ENCODE results near the gene RAMP2.
A peak's percentile ranks its signal among the peaks of the same experiment; 100 is the strongest.

Gene RAMP2, protein sequence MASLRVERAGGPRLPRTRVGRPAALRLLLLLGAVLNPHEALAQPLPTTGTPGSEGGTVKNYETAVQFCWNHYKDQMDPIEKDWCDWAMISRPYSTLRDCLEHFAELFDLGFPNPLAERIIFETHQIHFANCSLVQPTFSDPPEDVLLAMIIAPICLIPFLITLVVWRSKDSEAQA

DNA sequence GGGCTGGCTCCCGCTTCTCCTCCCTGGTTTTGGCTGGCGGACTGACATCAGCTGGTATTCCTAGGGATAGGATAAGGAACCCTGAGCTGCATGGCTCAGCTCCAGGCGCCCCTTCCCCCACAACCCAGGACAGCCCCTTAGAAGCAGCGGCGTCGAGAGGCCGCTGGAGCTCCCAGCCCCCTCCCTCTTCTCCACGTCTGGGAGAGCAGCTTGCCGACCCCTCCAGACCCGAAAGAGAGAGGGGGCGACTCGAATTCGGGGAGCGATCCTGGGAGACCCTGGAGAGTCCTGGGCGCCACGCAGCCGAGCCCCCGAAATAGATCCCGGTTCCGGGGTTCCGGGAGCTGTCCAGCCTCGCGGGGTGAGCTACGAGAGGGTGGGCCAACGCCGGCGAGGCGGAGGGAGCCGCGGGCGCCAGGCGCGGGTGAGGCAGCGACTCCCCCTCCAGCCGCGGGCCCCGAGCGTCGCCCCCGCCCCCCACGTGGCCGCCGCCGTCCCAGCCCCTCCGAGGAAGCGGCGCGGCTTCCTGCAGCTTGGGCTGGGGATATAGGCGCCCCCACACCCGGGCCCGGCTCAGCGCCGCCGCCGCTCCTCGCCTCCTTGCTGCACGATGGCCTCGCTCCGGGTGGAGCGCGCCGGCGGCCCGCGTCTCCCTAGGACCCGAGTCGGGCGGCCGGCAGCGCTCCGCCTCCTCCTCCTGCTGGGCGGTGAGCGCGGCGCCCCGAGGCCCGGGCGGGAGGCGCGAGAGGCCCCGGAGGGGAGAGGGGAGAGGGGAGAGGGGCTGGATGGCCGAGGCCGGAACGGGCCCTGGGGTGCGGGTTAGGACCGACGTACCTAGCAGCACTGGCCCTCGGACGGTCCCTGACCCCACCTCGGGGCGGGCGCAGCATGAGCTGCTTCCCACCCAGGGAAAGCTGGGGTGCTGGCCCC is at the start of gene RAMP2:
Gene RAMP2, plus strand, starts transcription at position 576 of the 930 bp plus-strand sequence. Its CDS starts 35 bp downstream, at position 611.
- no peaks in the 10 kb centered on the region for H3F3A ChIP-seq (ENCODE audit: insufficient read depth)
- no peak for TF ChIP-seq EZH2phosphoT487 (conservative IDR thresholded peaks at IDR 0.05; ENCODE audit: low read length)
- H3K27me3 ChIP-seq (ENCODE audit: low read length): no peaks in the 10 kb centered on the region
- H4K20me1 ChIP-seq (ENCODE audit: low read depth, low read length): no peaks in the 10 kb centered on the region
- H3K4me2 ChIP-seq (ENCODE audit: low read depth, low read length, poor library complexity, severe bottlenecking): no peak within 1 kb of the TSS
- H3K36me3 ChIP-seq (ENCODE audit: low read length): no peaks in the 10 kb centered on the region
- no peak within 1 kb of the TSS for H3K9ac ChIP-seq (ENCODE audit: low read length)
- H3K4me3 ChIP-seq (ENCODE audit: insufficient read depth, low read length, poor library complexity, severe bottlenecking): no peak within 1 kb of the TSS
- H2AFZ ChIP-seq (ENCODE audit: low read depth, low read length, severe bottlenecking): no peak within 1 kb of the TSS
- no peaks in the 10 kb centered on the region for H3K79me2 ChIP-seq (ENCODE audit: insufficient read depth, low read length)
- H3K27ac ChIP-seq (ENCODE audit: low read depth, low read length): no peak within 1 kb of the TSS
- no peaks in the 10 kb centered on the region for H3K9me2 ChIP-seq (replicated peaks; ENCODE audit: insufficient read depth, low read length)
- H3K9me3 ChIP-seq (ENCODE audit: insufficient read depth, low read length): no peaks in the 10 kb centered on the region

DNA sequence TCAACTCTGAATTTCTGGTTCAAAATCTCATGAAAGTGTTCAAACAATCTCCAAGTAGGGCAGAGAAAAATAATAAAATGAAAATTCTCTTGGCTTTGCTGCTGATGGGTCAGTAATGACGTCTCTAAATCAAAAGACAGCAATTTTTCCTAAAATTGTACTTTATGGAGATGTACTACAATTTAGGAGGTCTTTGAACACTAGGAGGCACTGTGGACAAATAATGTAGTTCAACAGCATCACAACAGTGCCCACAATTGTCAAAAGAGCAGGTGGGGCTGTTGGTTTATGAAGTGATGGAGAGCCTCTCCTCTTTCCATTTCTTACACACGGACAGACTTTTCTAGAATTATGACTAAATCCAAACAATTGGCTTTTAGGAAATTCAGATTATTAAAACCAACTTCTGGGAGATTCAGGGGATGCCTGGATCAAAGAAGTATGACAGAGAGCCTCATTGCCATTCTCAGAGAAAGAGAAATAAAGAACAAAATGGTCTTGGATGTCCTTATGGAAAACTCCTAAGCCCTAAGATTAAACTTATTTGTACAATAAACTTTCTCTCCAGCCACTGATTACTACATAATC is 39.9 kb upstream of the RAMP2 start:
- 0 out of 2 replicates have a peak, but pooled peaks cover 3% of the 10 kb centered on the region for H3F3A ChIP-seq (ENCODE audit: insufficient read depth)
- H3K4me3 ChIP-seq (ENCODE audit: insufficient read depth, low read length, poor library complexity, severe bottlenecking): no peak overlapping the region
- no peaks in the 10 kb centered on the region for H4K20me1 ChIP-seq (ENCODE audit: low read depth, low read length)
- no peaks in the 10 kb centered on the region for H3K9me2 ChIP-seq (replicated peaks; ENCODE audit: insufficient read depth, low read length)
- H3K27me3 ChIP-seq (ENCODE audit: low read length): no peaks in the 10 kb centered on the region
- H3K9ac ChIP-seq (ENCODE audit: low read length): no peak overlapping the region
- no peaks in the 10 kb centered on the region for H3K9me3 ChIP-seq (ENCODE audit: insufficient read depth, low read length)
- no peaks in the 10 kb centered on the region for H3K79me2 ChIP-seq (ENCODE audit: insufficient read depth, low read length)
- TF ChIP-seq, protein P1, sequence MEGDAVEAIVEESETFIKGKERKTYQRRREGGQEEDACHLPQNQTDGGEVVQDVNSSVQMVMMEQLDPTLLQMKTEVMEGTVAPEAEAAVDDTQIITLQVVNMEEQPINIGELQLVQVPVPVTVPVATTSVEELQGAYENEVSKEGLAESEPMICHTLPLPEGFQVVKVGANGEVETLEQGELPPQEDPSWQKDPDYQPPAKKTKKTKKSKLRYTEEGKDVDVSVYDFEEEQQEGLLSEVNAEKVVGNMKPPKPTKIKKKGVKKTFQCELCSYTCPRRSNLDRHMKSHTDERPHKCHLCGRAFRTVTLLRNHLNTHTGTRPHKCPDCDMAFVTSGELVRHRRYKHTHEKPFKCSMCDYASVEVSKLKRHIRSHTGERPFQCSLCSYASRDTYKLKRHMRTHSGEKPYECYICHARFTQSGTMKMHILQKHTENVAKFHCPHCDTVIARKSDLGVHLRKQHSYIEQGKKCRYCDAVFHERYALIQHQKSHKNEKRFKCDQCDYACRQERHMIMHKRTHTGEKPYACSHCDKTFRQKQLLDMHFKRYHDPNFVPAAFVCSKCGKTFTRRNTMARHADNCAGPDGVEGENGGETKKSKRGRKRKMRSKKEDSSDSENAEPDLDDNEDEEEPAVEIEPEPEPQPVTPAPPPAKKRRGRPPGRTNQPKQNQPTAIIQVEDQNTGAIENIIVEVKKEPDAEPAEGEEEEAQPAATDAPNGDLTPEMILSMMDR (IDR thresholded peaks at IDR 0.05; ENCODE audit: insufficient read depth, low read length, poor library complexity, severe bottlenecking): peak; percentile 56
- no peak for TF ChIP-seq EZH2phosphoT487 (conservative IDR thresholded peaks at IDR 0.05; ENCODE audit: low read length)
- H3K36me3 ChIP-seq (ENCODE audit: low read length): peaks cover 4% of the 10 kb centered on the region; the same call in 1 of the 2 replicates
- no peak overlapping the region for H3K4me2 ChIP-seq (ENCODE audit: low read depth, low read length, poor library complexity, severe bottlenecking)
- H2AFZ ChIP-seq (ENCODE audit: low read depth, low read length, severe bottlenecking): no peak overlapping the region
- H3K27ac ChIP-seq (ENCODE audit: low read depth, low read length): no peak overlapping the region

DNA sequence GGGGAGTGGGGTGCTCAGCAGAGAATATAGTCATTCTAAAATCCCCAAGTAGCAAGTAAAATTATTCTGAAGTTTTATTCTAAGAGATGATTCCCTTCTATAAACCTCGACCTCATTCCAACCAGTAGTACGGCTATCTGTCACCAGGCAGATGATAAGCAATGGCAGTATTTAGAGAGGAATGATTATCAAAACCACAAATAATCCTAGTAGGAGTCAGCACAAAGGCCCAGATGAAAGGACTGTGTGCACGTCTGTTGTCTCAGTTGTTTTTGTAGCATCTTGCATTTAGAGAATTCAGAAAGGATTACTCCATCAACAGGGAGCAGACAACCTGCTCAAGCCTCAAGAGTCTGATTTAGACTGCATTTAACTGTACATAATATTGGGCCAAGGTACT is 37.4 kb upstream of the RAMP2 start:
- Histone ChIP-seq H4K20me1 (ENCODE audit: low read depth, low read length) (no peaks in the 10 kb centered on the region), H3K4me2 (ENCODE audit: low read depth, low read length, poor library complexity, severe bottlenecking) (no peak overlapping the region), H3K4me3 (ENCODE audit: insufficient read depth, low read length, poor library complexity, severe bottlenecking) (no peak overlapping the region), H3K9me2 (replicated peaks; ENCODE audit: insufficient read depth, low read length) (no peaks in the 10 kb centered on the region), H3K36me3 (ENCODE audit: low read length) (peaks cover 8% of the 10 kb centered on the region; the same call in 1 of the 2 replicates), H3K27me3 (ENCODE audit: low read length) (no peaks in the 10 kb centered on the region), H3K9me3 (ENCODE audit: insufficient read depth, low read length) (no peaks in the 10 kb centered on the region), H3K27ac (ENCODE audit: low read depth, low read length) (no peak overlapping the region), H2AFZ (ENCODE audit: low read depth, low read length, severe bottlenecking) (no peak overlapping the region), H3K9ac (ENCODE audit: low read length) (no peak overlapping the region), H3K79me2 (ENCODE audit: insufficient read depth, low read length) (no peaks in the 10 kb centered on the region), H3F3A (ENCODE audit: insufficient read depth) (0 out of 2 replicates have a peak, but pooled peaks cover 3% of the 10 kb centered on the region)
- no peak for TF ChIP-seq EZH2phosphoT487 (conservative IDR thresholded peaks at IDR 0.05; ENCODE audit: low read length)
- TF ChIP-seq, protein P1 (IDR thresholded peaks at IDR 0.05; ENCODE audit: insufficient read depth, low read length, poor library complexity, severe bottlenecking): no peak

Measured in SU-DHL-6 (cell line).